Esophagus muscularis mucosa (tissue), 4 donors: ENCODE data around the gene ZFP1.

Source experiments
- CTCF ChIP-seq, 3 experiments: fragments of 200-600 bp in 2 of 3; fragments of 450-650 bp in 1 of 3; sonication (generic) in 2 of 3; IDR thresholded peaks; one replicate each; pipeline ENCODE4 v1.5.1; 2017 to 2019; ENCODE audit warnings: antibody characterized with exemption in 3 of 3, mild to moderate bottlenecking in 2 of 3, moderate library complexity in 1 of 3
- EP300 ChIP-seq: sonication (generic); formaldehyde crosslinking; IDR thresholded peaks from one replicate; pipeline ENCODE4 v1.6.1; 2017; ENCODE audit warnings: antibody characterized with exemption
- POLR2A ChIP-seq: fragments of 450-650 bp; IDR thresholded peaks from one replicate; pipeline ENCODE4 v1.6.1; 2017; ENCODE audit warnings: antibody characterized with exemption, moderate library complexity, mild to moderate bottlenecking, low read depth
- POLR2AphosphoS5 ChIP-seq, 2 donors: sonication (generic); formaldehyde crosslinking; IDR thresholded peaks; one replicate each; pipeline ENCODE4 v1.6.1; 2017; ENCODE audit warnings: antibody characterized with exemption in 2 of 2

DNA sequence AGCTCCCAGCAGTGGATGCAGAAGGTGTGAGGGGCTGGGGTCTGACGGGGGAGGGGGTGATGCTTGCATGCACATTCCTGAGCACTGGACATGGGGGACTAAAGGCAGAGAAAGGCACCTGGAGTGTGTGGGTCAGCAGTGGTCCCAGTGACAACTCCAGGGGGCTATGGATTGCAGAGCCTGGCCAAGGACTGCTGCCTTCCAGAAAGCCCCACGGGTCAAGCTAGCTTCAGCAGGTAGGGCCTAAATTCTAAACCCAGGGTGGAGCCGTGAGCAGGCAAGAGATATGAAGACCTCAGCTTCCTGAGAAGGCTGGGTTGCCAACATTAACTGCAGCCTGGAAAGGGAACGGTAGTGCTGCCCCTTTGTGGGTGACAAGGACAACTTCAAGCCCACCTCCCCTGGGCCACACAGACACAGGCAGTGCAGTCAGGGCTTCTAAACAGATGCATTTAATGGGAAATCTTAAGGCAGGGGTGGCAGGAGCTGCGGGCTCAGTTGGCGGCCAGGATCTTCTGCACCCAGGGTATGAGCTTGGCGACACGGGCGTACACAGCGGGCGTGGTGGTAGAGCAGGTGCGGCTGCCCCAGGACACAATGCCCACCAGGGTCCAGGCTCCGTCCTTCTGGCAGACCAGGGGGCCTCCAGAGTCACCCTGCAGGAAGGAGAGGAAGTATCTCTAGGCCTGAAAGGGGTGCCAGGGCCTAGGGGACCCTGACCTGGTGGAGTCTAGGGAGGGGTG lies 55.5 kb downstream of the ZFP1 start:
- TF ChIP-seq POLR2A (no peak), CTCF (IDR thresholded peaks at IDR 0.05) (no peak), EP300 (no peak), POLR2AphosphoS5 (IDR thresholded peaks at IDR 0.05) (no peak)
